HG02610 (cell line): ENCODE data around the gene GPD2.
A peak's percentile ranks its signal among the peaks of the same experiment; 100 is the strongest.
"Not testable (repeated sequence)": the region's sequence is repeated elsewhere in the genome, so short reads cannot be mapped to it uniquely, and the experiment has no call there.

Experiments used
- ATAC-seq: cut with Tn5 transposase; IDR thresholded peaks from one replicate; pipeline ENCODE4 v1.9.1; 2021; ENCODE audit warnings: mild to moderate bottlenecking, moderate library complexity; ENCODE audit not compliant: unreplicated experiment

GPD2 gene

DNA sequence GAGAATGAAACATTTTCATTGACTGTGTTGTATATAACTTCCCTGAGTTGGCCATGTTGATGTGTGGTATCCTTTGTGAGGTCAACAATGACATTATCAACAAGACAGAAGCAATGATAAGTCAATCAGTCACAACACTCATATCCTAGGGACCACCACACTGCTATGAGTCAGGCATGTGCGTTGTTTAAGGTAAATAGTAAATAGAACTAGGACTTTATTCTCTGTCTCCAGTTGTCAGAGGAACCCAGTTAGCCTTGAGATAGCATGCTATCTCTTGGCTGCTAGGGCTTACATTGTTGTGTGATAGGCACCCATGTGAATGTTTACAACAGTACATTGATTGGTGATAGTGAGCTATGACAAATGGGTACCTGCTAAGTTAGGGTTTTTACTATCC lies 37.3 kb downstream of the GPD2 start:
- no peak for ATAC-seq

DNA sequence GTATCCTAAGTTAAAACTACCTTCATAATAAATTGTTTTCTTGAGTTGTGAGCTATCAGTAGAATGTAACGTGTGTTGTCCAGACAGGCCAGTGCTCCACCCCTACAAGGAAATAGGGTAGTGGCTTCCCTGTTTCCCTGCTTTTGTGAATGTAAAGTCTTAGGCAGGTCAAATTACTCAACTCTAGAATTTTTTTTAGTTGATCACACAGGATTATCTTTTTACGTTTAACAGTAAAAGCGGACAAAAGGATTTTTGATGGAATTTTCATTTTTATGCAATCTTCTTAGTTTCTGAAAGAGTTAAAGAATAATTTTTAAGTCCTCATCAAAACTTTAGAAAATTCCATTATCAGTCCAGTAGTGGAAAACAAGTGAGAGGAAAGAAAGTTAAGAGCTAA lies 38.2 kb downstream of the GPD2 start:
- ATAC-seq: no peak

DNA sequence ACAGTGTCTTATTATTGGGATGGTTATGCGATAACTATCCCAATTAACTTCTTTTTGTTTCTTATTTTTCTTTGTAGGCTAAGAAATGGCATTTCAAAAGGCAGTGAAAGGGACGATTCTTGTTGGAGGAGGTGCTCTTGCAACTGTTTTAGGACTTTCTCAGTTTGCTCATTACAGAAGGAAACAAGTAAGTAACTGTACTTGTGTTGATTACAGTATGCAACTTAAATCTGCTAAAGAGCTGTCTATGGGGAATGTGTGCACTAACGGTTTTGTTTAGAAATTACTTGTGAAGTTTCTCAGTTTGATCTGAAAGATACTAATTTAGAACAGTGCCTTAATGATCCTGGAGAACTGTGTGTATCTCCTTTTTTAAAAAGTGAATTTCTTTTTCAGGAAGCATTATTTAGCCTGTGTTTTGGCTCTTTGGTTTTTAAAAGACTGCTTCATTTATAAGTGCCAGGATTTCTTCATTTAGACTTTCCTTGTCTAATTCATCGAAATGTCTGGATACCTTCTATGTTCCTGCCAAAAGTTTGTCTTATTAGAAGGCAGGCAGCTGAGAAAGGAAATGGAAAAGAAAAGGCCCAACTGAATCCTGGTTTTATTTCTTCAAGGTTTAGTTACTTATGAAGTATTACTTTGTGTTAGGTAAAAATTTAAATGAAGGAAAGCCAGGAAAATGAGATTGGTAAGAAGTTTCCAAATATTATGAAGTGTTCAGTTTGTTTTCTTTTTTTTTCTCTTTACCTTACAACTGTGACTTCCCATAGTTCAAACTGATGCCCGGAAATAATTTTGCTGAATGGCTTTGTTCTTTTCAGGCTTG lies 40.1 kb downstream of the GPD2 start:
- ATAC-seq: peak; percentile 29

DNA sequence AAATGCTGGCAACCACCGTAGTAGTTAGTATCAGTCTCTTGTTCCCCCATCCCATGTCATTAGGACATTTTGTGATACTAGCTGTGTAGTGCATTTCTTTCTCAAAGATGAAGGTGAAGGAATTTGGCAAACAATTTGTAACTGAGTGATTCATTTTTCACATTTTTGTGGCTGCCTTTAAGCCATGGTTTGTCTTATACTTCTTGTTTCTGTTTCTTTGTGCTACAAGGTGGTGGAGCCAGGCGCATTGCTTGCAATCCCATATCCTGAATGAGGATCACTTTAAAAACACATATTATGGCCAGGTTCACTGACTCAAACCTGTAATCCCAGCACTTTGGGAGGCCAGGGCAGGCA lies 40.6 kb downstream of the GPD2 start:
- ATAC-seq: peak; percentile 68

DNA sequence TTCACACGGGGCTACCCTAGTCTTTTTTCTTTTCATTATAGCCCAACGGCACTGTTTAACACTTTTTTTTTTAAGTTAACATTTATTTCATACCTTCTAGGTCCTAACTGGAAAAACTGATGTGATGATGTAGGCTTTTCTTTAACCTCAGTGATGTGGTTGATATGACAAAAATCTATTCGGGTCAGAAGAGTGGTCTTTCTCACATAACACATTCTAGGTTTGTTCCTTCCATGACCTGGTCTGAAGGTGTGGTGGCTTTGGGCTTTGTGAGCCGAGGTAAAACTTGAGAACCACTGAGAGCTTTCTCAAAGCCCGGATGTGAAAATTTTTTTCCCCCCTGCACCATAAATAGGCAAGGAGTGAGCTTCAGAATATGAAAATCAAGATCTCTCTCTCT lies 44.2 kb downstream of the GPD2 start:
- ATAC-seq: peak; percentile 40

DNA sequence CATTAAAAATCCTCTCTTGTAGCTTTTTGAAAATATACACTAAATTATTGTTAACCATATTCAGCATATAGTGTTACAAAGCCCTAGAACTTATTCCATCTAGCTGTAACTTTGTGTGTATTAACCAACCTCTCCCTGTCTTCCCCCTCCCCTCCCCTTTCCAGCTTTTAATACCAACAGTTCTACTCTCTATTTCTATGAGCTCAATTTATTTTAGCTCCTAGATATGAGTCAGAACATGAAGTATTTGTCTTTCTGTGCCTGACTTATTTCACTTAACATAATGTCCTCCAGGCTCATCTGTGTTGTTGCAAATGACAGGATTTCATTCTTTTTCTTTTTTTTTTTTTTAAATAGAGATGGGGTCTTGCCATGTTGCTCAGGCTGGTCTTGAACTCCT lies 45.1 kb downstream of the GPD2 start:
- no peak for ATAC-seq

DNA sequence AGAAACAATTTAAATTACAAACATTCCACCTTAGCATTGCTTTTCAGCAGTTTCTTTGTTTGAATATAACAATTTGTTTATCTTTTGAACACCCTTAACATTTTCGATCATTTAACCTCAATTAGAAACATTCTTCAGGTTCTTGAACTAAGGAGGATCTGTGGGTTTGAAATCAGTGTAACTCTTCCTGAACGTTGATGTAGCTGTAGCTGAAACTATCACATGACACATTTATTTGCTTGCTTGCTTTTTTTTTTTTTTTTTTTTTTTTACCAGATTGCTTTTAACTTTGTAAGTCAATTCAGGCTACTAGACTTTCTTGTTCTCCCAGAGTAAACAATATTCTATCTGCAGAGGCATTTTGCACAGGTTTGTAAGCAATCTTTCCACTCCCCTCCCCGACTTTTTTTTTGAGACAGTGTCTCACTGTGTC lies 47.6 kb downstream of the GPD2 start:
- no peak for ATAC-seq

DNA sequence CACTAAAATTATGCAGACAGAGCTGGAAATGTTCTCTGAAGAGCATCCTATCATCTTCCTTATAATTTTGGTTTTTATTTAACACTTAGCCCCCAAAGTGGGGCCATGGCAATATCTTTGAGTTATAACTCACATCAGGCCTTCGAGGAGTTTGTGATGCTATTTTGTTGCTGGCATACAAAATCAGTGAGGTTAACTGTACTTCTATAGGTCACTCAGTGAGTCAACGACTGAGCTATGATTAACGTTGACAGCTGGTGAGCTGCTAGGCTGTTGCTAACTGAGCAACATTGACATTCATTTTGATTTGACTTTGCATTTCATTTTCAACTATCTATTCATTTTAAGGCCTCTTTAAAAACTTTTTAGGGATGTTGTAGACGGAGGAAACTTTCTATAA lies 50.0 kb downstream of the GPD2 start:
- ATAC-seq: no peak

DNA sequence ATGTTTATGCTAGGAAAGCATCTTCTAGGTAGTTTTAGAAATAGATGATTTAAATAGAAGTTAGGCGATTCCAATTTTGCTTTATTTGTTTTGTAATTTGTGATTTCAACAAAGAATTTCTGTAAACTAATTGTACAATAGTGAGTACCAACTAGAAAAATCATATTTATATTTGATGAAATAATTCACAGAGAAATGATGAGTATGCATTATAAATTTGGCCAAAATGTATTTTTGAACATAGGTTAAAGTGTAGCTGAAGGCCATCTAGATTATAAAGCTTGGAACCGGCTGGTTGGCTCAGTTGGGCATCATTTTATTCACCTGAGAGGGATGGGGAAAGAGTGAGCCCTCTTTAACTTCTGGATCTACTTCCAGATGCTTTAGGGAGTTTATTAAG lies 50.4 kb downstream of the GPD2 start:
- ATAC-seq: no peak

DNA sequence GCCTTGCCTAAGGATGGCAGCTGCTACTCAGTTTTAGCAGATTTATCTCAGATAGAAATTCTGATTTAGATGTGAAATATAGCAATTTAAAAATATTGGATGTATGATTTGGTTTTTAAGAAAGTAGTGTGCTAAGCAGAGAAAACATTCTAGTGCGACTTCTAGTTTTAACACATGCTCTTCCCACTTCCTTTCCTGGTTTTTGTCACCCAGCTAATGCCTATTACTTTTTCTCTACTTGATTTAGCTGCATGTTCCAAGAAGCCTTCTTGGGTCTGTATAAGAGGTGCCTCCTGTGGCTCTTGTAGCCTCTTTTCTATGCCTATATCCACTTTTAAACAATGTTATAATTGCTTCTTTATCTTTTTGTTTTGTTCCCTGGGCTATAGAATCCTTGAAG lies 53.0 kb downstream of the GPD2 start:
- peak; percentile 38 for ATAC-seq

DNA sequence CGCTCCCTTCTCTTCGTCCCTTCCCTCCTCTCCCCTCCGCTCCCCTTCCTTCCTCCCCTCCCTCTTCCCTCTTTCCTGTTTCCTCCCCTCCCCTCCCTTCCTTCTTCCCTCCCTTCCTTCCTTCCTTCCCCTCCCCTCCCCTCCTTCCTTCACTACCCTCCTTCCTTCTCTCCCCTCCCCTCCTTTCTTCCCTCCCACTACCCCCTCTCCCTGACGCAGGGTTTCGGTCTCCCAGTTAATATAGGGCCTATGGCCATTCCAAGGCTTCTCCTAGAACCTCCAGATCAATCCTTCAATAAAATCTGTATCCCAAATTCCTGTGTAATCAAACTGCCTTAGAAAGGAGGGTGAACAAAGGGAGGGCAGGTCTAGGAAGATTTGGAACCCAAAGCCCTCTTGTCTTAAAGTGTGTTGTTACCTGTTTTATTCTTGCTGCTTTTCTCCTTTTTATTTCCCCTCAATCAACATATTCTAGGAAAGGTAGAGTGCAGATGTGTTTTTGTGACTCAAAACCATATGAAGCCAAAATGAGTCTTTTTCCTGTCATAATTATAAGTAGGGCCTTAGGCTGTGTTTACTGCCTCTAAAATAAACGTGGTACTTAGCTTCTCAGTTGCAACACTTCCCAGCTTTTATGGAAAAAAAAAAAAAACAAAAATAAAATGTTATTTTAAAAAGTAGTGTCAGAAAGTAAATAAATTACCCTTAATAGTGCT lies 53.7 kb downstream of the GPD2 start:
- ATAC-seq: no peak

DNA sequence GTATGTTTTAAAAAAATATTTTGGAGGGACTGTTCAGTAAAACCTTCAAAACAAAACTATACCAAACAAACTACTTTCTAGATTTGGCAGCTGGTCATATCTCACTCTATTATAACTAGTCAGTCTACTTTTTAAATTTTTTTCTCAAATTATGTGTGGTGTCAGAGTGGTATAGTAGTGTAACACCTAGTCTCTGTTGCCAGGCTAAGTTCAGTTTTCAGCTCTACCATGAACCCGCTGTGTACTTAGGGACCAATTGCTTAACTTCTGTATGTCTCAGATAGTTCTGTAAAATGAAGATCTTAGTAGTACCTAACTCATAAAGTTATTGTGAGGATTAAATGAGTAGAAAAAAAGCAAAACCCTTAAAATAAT lies 54.3 kb downstream of the GPD2 start:
- no peak for ATAC-seq

DNA sequence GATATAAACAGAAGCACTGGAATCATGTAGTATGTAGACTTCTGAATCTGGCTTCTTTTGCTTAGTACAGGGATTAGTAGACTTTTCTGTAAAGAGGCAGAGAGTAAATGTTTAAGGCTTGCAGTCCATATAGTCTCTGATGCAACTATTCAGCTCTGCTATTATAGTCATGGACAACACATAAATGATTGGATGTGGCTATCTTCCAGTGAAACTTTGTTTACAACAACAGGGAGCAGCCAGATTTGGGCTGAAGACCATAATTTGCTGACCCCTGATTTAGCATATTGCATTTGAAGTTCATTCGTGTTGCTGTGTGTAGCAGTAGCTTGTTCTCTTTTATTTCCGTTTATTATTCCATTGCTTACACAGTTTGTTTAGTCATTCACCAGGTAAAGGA lies 55.0 kb downstream of the GPD2 start:
- ATAC-seq: no peak

DNA sequence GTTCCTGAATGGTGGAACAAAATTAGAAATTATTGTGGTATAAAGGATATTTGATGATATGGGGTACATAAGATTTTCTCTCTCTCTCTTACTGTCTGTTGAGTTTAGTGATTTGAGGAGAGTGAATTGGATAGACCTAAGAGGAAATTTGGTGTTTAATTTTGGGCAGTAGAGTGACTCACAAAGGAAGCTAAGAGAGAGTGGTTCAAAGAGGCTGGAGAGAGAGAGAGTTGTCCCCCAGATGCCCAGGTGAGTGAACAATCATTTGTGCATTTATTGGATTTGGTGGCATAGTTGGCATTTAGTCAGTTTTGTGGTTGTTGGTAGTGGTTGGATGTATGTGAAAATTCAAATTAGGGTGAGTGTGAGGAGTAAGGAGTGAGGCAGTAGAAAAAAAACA lies 56.8 kb downstream of the GPD2 start:
- no peak for ATAC-seq

DNA sequence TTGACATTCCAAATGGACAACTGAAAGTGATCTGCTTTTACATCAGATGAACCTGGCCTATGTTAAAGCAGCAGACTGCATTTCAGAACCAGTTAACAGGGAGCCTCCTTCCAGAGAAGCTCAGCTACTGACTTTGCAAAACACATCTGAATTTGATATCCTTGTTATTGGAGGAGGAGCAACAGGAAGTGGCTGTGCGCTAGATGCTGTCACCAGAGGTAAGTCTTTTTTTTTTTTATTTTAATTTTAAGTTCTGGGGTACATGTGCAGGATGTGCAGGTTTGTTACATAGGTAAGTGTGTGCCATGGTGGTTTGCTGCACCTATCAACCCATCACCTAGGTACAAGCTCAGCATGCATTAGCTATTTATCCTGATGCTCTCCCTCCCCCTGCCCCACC lies 59.8 kb downstream of the GPD2 start:
- ATAC-seq: not testable (repeated sequence)

DNA sequence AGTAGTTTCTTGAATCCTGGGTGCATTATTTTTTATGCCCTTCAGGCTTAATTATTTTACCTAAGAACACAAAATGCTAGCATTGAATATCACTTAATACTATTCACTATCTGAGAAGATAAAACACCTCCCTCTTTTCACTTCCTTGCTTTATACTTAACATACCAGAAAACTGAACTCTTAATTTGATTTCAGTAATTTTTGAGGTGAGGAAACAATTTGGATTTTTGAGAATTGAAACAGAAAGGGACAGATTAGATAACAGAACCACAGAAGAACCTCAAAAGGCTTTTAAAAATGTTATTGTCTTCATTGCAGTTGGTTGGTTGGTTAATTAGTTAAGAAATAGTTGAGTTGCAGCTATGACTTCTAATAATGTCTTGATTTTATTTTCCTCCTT lies 69.5 kb downstream of the GPD2 start:
- ATAC-seq: peak; percentile 48

DNA sequence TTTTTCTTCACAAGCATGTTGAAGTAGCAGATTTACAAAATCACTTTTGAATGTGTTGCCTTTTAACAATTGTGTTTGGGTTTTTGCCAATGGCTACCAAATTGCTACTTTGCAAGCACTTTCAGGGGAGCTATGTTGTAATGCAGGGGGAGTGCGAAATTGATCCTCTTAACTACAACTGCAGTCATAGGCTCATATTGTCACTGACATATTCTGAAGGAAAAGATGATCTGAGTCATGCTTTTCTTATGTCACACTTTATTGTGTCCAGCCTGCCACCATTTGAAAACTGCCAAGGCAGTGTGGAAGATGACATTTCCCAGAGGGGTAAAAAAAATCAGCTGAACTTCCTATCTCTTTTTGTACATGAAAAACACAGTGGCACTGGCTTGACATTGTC lies 74.9 kb downstream of the GPD2 start:
- ATAC-seq: no peak

DNA sequence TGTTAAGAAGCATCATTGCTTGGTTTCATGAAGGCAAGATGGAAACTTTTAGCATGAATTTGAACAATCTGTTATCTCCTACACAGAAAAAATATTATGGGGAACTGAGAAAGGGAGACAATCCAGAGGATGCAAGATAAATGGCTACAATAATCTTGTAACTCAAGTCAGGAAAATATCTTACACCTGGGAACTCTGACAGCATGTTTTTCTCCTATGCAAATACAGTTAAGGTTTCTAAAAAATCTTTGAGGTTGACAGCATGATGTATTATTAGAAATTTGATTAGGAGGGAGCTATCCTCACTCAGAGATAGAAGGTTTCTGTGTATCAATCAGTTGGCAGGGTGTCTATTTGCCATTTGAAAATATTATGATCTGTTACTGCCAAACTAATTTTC lies 75.6 kb downstream of the GPD2 start:
- ATAC-seq: peak; percentile 47

DNA sequence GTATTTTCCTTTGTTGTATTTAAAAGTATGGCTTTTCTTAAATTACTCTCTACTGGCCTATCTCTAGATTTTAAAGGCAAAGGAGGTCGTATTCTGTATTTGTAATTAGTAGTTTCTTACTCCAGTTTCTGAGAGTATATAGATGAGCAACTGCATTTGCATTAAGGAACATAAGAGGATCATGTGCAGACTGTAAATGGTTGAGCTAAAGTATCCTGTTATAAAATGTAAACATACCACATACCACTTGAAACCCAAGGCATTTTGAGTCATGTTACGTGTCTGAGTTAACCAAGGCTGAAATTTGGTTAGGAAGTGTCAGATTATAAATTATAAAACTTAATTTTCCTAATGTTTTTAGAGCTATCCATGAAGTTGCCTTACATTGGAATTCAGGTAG lies 76.3 kb downstream of the GPD2 start:
- ATAC-seq: peak; percentile 75

DNA sequence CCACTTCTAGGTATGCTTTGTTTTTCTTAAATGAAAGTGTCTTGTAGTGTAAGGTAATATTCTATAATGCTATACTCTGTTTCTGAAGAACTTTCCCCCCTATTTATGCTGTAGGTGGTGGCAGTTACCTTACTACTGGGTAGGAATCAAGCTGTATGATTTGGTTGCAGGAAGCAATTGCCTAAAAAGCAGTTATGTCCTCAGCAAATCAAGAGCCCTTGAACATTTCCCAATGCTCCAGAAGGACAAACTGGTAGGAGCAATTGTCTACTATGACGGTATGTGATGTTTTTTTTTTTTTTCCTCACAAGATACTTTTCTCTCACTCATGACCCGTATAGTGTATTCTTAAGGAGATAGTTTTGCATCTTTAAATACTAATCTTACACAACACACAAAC lies 77.0 kb downstream of the GPD2 start:
- ATAC-seq: no peak

DNA sequence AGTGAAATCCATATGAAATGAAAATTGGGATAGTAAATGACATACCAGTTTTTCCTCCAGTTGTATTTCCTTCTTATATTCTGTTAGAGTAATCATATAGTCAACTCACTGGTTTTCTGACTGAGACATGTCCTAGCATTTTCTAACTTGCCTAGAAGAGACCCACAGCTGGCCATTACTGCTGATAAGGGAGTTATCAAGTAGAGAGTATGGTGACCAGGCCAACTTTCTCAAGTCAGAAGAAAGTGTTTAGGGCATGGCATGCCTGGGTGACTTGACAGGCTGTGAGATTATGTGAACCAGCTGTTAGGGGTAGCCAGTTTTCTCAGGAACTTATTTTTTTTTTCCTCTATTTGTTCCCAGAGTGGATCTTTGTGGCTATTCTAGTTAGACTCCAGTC lies 81.2 kb downstream of the GPD2 start:
- ATAC-seq: peak; percentile 50

DNA sequence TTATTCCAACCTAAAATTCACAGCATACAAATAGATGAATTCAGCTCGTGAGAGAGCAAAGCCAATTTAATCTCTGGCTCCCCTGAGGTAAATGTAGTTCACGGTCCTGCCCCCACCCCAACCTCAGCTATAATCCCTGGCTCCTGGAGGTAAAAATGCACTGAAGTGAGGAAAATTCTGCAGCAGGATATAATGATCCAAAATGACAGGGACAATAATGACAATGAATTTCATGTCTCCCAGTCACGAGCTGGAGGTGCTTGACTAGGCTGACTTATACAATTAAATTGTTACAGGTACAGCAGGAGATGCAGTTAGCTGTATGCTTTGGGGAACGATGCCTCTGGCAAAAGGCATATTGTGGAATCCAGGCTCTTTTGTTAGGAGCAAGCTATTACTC lies 82.0 kb downstream of the GPD2 start:
- no peak for ATAC-seq
